Fibroblast of the aortic adventitia (primary cell): ENCODE data around the gene RBM15B. TPM values are rescaled to one million over a fixed set of nuclear protein-coding genes. Genes with fewer than 3 reads are reported as not detected.
"Not testable (repeated sequence)": the region's sequence is repeated elsewhere in the genome, so short reads cannot be mapped to it uniquely, and the experiment has no call there.

Experiments
- DNase-seq: peaks from one replicate; pipeline ENCODE4 v3.0.0-alpha.2; 2010; ENCODE audit warnings: low read depth
- H3K4me3 ChIP-seq: 2 replicates; pipeline ENCODE4 v1.5.1; 2011; ENCODE audit warnings: low read depth, mild to moderate bottlenecking, control low read depth, low read length, moderate library complexity
- CTCF ChIP-seq: IDR thresholded peaks from 2 replicates; pipeline ENCODE4 v1.5.1; 2011; ENCODE audit warnings: mild to moderate bottlenecking, low read length, control low read depth, inconsistent platforms; ENCODE audit not compliant: insufficient read depth
- total RNA-seq: library from RNA; depleted of rRNA; stranded (reverse); fragments of >200 nt; gene quantifications from 2 replicates; pipeline ENCODE4 v1.2.3, GENCODE V29; 2012; ENCODE audit warnings: low replicate concordance

The RBM15B gene
- total RNA-seq, 1 donor = 28.6 TPM

GRCh38 chr3:51362476-51362875 lies 28.6 kb upstream of the RBM15B start:
- DNase-seq = no peak
- TF ChIP-seq CTCF = no peak
- H3K4me3 ChIP-seq = no peak overlapping the region

GRCh38 chr3:51368276-51368675 lies 22.8 kb upstream of the RBM15B start:
- H3K4me3 ChIP-seq, DNase-seq: not testable (repeated sequence)

GRCh38 chr3:51371943-51372557 lies 19.0 kb upstream of the RBM15B start:
- DNase-seq = peak; percentile 90
- peak; percentile 83 for TF ChIP-seq CTCF
- H3K4me3 ChIP-seq = no peak overlapping the region

GRCh38 chr3:51373658-51374421 lies 17.2 kb upstream of the RBM15B start:
- H3K4me3 ChIP-seq = no peak overlapping the region
- DNase-seq = no peak
- TF ChIP-seq CTCF = no peak

GRCh38 chr3:51374456-51374855 lies 16.6 kb upstream of the RBM15B start:
- DNase-seq = no peak
- TF ChIP-seq CTCF = no peak
- no peak overlapping the region for H3K4me3 ChIP-seq

- DNase-seq = no peak
- TF ChIP-seq CTCF = no peak
- no peak overlapping the region for H3K4me3 ChIP-seq
Observed at GRCh38 chr3:51375136-51375535, 15.9 kb upstream of the RBM15B start.

GRCh38 chr3:51375571-51375970 lies 15.5 kb upstream of the RBM15B start:
- TF ChIP-seq CTCF = no peak
- DNase-seq = no peak
- no peak overlapping the region for H3K4me3 ChIP-seq
